Psoas muscle (tissue), 8 donors: Measurements from ENCODE around the gene FFAR2. TPM values are rescaled to one million over a fixed set of nuclear protein-coding genes. Genes with fewer than 3 reads are reported as not detected.
"Not testable (repeated sequence)": the region's sequence is repeated elsewhere in the genome, so short reads cannot be mapped to it uniquely, and the experiment has no call there.

Experiments
- ATAC-seq, 4 donors: fragments of 200-7000 bp; cut with Tn5 transposase; one replicate each; pipeline ENCODE4 v1.9.1; 2020; ENCODE audit warnings: moderate library complexity in 3 of 4, mild to moderate bottlenecking in 2 of 4
- DNase-seq, 2 donors: peaks; one replicate each; pipeline ENCODE4 v3.0.0-alpha.2; 2020
- H3K27ac ChIP-seq: fragments of 200-600 bp; one replicate; pipeline ENCODE4 v1.8.0; 2022
- H3K27me3 ChIP-seq, 3 donors: fragments of 200-600 bp in 1 of 3; one replicate each; pipeline versions ENCODE4 v1.6.1 to v1.8.0; 2013 to 2022; ENCODE audit warnings: low read length in 2 of 3, mild to moderate bottlenecking in 2 of 3, moderate library complexity in 1 of 3; ENCODE audit not compliant: insufficient read depth in 3 of 3
- H3K36me3 ChIP-seq, 2 donors: fragments of 200-600 bp in 1 of 2; one replicate each; pipeline versions ENCODE4 v1.6.1 to v1.8.0; 2013 to 2022; ENCODE audit warnings: low read depth in 1 of 2, mild to moderate bottlenecking in 1 of 2, moderate library complexity in 1 of 2; ENCODE audit not compliant: insufficient read depth in 1 of 2
- H3K4me1 ChIP-seq: fragments of 200-600 bp; one replicate; pipeline ENCODE4 v1.8.0; 2022
- H3K4me3 ChIP-seq: fragments of 200-600 bp; one replicate; pipeline ENCODE4 v1.8.0; 2022; ENCODE audit warnings: mild to moderate bottlenecking
- H3K9me3 ChIP-seq: fragments of 200-600 bp; one replicate; pipeline ENCODE4 v1.8.0; 2022
- WGBS, 3 donors: extraction: QIAGEN DNeasy Blood & Tissue Kit; methylation state at CpG; one replicate each; pipeline versions ENCODE4 v1.1.6 to v1.1.7; 2013; 5-methylcytosine and 5-hydroxymethylcytosine counted together
- intact Hi-C, 2 donors: fragments of 100-400 bp; cut with DNase I; formaldehyde crosslinking; loops; one replicate each; pipeline versions ENCODE4 v1.11.0 to v1.14.2; 2022
- polyA plus RNA-seq, 3 donors: library from polyadenylated mRNA; stranded (reverse); fragments of 200-250 nt; gene quantifications; one replicate each; pipeline ENCODE4 v1.2.3, GENCODE V29; 2013
- total RNA-seq, 4 donors: library from RNA; stranded (reverse); fragmentation: NEBNext Ultra II Directional in 2 of 4; extraction: Animal tissue kit (Norgen Biotek cat#: 25700) in 2 of 4; gene quantifications; one replicate each; pipeline versions ENCODE4 v1.2.1 to v1.2.4, GENCODE V29; 2021 to 2023
- TF ChIP-seq, protein P1 (sequence below): fragments of 200-600 bp; IDR thresholded peaks from one replicate; pipeline ENCODE4 v1.8.0; 2022; ENCODE audit warnings: antibody characterized with exemption
- donor health status: healthy with polysubstance abuse.
- donor health status: DM: no; HTN: no; CAD: no; lungs with moderate emphysema.
- donor health status: Bipolar disorder and iron deficiency.
- donor health status: healthy.
- donor health status: DM: yes; HTN: yes; CAD: no.
- donor health status: DM: no; HTN: no; CAD: no.
- donor health status: DM: no; HTN: no; CAD: no.
- donor health status: DM: yes; HTN: yes; CAD: no.

Gene FFAR2
- total and polyA plus RNA-seq, 7 donors: 0.07 to 0.47 (median 0.14) TPM; not detected in 1

DNA sequence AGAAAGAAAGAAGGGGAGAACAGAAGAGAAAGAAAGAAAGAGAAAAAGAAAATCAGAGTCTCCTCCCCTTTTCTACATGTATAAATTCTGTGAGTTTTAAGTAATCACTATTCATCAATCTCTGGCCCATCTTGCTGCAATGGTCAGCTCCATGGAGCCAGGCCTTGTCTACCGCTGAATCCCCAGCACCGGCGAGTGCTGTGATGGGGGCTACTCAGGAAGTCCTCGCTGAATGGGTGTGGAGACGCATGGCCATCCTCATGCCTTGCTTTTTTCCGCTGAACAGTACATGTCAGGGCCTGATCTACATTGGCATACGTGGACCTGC, 47.3 kb upstream of the FFAR2 start:
- DNase-seq (no peak), ATAC-seq (no peak)
- peaks cover 0 to 5% (median 2%) of the 10 kb centered on the region in 3 donors for H3K27me3 ChIP-seq
- TF ChIP-seq, protein P1, sequence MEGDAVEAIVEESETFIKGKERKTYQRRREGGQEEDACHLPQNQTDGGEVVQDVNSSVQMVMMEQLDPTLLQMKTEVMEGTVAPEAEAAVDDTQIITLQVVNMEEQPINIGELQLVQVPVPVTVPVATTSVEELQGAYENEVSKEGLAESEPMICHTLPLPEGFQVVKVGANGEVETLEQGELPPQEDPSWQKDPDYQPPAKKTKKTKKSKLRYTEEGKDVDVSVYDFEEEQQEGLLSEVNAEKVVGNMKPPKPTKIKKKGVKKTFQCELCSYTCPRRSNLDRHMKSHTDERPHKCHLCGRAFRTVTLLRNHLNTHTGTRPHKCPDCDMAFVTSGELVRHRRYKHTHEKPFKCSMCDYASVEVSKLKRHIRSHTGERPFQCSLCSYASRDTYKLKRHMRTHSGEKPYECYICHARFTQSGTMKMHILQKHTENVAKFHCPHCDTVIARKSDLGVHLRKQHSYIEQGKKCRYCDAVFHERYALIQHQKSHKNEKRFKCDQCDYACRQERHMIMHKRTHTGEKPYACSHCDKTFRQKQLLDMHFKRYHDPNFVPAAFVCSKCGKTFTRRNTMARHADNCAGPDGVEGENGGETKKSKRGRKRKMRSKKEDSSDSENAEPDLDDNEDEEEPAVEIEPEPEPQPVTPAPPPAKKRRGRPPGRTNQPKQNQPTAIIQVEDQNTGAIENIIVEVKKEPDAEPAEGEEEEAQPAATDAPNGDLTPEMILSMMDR: no peak
- H3K27ac ChIP-seq: no peak overlapping the region
- intact Hi-C loops: no loop called here
- no peaks in the 10 kb centered on the region for H3K9me3 ChIP-seq
- H3K36me3 ChIP-seq: no peaks in the 10 kb centered on the region
- H3K4me3 ChIP-seq: no peak overlapping the region
- 88 to 91% (median 90%) methylated on average over 7 of the region's 7 CpGs for WGBS, 3 donors
- H3K4me1 ChIP-seq: no peaks in the 10 kb centered on the region

DNA sequence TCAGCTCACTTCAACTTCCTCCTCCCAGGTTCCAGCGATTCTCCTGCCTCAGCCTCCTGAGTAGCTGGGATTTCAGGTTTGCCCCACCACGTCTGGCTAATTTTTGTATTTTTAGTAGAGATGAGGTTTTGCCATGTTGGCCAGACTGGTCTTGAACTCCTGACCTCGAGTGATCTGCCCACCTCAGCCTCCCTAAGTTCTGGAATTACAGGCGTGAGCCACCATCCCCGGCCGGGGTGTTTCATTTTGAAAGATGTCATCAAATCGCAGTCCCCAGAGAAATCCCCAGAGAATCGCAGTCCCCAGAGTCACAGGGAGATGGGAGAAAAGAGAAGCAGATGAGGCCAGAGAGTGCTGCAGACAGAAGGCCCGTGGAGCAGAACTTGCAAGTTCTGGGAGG, 46.6 kb upstream of the FFAR2 start:
- intact Hi-C loops, H3K27me3 ChIP-seq, H3K9me3 ChIP-seq, H3K4me1 ChIP-seq, H3K36me3 ChIP-seq, H3K4me3 ChIP-seq, ATAC-seq, DNase-seq, H3K27ac ChIP-seq: not testable (repeated sequence)
- 83 to 86% (median 85%) methylated on average over 9 of the region's 9 CpGs for WGBS, 3 donors

DNA sequence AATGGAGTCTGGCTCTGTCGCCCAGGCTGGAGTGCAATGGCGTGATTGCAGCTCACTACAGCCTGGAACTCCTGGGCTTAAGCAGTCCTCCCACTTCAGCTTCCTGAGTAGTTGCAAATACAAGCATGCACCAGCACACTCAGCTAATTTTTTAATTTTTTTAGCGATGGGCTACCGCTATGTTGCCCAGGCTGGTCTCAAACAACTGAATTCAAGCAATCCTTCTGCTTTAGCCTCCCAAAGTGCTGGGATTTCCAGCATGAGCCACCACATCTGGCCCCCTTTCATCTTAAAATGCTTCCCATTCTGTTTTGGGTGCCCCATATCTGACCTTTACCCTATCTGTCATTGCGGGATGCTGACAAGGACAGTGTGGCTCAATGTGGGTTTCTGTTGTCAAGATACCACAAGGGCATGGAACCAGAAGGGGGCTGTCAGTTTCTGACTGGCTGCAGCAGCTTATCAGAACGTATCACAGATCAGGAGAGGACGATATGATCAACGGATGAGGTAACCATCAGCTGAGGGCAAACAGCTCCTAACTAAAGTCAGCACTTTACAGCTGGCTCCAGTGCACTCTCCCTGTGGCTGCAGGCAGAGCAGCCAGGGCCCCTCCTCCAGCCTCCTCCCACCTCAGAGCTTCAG, 44.8 kb upstream of the FFAR2 start:
- DNase-seq: no peak
- Histone ChIP-seq H3K4me3 (no peak overlapping the region), H3K27ac (no peak overlapping the region), H3K36me3 (no peaks in the 10 kb centered on the region), H3K27me3 (no peaks in the 10 kb centered on the region), H3K9me3 (no peaks in the 10 kb centered on the region), H3K4me1 (no peaks in the 10 kb centered on the region)
- intact Hi-C loops: no loop called here
- 78 to 82% (median 78%) methylated on average over 8 of the region's 8 CpGs for WGBS, 3 donors
- TF ChIP-seq, protein P1: no peak
- no peak for ATAC-seq

DNA sequence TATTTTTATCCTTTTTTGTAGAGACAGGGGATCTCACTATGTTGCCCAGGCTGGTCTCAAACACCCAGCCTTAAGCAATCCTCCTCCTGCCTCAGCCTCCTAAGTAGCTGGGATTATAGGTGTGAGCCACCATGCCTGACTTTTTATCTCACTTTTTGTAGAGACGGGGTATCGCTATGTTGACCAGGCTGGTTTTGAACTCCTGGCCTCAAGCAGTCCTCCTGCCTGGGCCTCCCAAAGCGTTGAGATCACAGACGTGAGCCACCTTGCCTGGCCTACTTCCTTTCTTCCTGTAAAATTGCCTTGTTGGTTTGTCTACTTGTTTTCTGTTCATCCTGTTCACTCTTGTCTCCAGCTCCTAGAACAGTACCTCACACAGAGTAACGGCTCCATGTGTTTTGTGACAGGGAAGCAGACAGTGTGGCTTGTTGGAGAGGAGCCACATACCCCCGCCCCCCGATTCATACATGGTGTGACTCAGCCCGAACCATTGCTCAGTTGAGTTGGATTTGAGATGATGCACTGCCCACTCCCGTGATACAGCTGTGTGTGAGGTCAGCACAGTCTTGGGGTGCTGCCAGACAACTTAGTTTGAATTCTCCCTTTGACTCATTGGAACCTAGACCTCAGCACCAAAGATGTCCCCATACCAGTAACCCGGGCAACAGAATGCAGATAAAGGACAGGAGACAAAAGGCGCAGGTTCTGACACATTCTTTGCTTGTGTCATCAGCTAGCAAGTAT, 43.0 kb upstream of the FFAR2 start:
- TF ChIP-seq, protein P1: no peak

DNA sequence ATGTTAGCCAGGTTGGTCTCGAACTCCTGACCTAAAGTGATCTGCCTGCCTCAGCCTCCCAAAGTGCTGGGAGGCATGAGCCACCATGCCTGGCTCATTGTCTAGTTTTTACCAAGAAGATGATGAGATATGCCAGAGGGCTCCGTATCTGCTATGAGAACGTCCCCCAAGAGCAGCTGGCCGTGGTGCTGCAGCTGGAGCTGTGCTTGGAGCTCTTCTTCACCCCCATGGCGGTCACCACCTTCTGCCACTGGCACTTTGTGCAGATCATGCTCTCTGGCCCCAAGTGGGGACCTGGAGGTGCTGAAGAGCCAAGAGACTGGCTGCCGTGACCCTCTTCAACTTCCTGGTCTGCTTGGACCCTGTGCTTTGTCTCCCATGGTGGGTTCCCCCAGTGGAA, 40.4 kb upstream of the FFAR2 start:
- DNase-seq (no peak), ATAC-seq (no peak)
- Histone ChIP-seq H3K4me3 (no peak overlapping the region), H3K36me3 (no peaks in the 10 kb centered on the region), H3K27me3 (peaks cover 0 to 5% (median 0%) of the 10 kb centered on the region in 3 donors), H3K4me1 (no peaks in the 10 kb centered on the region), H3K9me3 (no peaks in the 10 kb centered on the region), H3K27ac (no peak overlapping the region)
- WGBS, 3 donors: 60 to 66% (median 62%) methylated on average over 6 of the region's 6 CpGs
- intact Hi-C loops: no loop called here
- TF ChIP-seq, protein P1: no peak

More for the DNA sequence above, 43.0 kb upstream of the FFAR2 start:
- no peaks in the 10 kb centered on the region for H3K4me1 ChIP-seq
- H3K27me3 ChIP-seq: no peaks in the 10 kb centered on the region
- WGBS, 3 donors: 56 to 57% (median 56%) methylated on average over 11 of the region's 11 CpGs
- DNase-seq (peak; percentile 34 to 61), ATAC-seq (no peak)
- H3K9me3 ChIP-seq: no peaks in the 10 kb centered on the region
- intact Hi-C loops: no loop called here
- no peaks in the 10 kb centered on the region for H3K36me3 ChIP-seq
- H3K4me3 ChIP-seq: no peak overlapping the region
- H3K27ac ChIP-seq: no peak overlapping the region
